GM06990 (cell line): ENCODE measurements around the gene CDS1.

Experiments
- DNase-seq: peaks from one replicate; pipeline ENCODE4 v3.0.0-alpha.2; 2011; ENCODE audit not compliant: insufficient read length; ENCODE audit errors: extremely low read depth
- H3K27me3 ChIP-seq: replicated peaks from 2 replicates; pipeline ENCODE4 v1.6.0; 2011; ENCODE audit warnings: low read length; ENCODE audit not compliant: control insufficient read depth, insufficient read depth
- H3K36me3 ChIP-seq: 2 replicates; pipeline ENCODE4 v1.5.1; 2011; ENCODE audit warnings: low read length; ENCODE audit not compliant: control insufficient read depth, insufficient read depth
- H3K4me3 ChIP-seq: replicated peaks from 2 replicates; pipeline ENCODE4 v1.5.1; 2011; ENCODE audit warnings: low read depth, mild to moderate bottlenecking, control low read depth, low read length
- TF ChIP-seq, protein P1 (sequence below): IDR thresholded peaks from 2 replicates; pipeline ENCODE4 v1.5.1; 2011; ENCODE audit warnings: low read length, control low read depth, mild to moderate bottlenecking, inconsistent platforms; ENCODE audit not compliant: insufficient read depth, poor library complexity, severe bottlenecking

The CDS1 gene

DNA sequence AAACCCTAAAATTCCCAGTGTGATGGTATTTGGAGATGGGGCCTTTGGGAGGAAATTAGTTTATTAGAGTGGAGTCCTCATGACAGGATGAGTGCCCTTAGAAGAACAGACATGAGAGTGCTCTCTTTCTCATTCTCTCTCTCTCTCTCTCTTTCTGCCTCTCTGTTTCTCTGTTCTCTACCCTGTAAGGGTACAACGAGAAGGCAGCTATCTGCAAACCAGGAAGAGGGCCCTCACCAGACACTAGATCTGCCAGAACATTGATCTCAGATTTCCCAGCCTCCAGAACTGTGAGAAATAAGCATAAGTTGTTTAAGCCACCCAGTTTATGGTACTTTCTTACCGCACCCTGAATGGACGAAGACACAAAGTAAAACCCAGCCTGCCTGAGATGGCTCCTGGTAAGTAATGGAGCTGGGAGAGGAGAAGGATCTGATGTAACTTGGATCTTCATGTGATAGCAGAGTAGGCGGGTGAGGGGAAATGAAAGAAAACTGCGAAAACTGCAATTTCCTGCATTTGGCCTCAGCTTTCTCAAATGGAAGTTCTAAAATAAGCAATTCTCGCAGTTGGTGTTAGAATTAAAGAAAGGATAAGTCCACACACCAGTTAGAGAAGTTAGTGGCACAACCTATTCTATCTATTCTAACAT, 8.7 kb upstream of the CDS1 start:
- TF ChIP-seq, protein P1, sequence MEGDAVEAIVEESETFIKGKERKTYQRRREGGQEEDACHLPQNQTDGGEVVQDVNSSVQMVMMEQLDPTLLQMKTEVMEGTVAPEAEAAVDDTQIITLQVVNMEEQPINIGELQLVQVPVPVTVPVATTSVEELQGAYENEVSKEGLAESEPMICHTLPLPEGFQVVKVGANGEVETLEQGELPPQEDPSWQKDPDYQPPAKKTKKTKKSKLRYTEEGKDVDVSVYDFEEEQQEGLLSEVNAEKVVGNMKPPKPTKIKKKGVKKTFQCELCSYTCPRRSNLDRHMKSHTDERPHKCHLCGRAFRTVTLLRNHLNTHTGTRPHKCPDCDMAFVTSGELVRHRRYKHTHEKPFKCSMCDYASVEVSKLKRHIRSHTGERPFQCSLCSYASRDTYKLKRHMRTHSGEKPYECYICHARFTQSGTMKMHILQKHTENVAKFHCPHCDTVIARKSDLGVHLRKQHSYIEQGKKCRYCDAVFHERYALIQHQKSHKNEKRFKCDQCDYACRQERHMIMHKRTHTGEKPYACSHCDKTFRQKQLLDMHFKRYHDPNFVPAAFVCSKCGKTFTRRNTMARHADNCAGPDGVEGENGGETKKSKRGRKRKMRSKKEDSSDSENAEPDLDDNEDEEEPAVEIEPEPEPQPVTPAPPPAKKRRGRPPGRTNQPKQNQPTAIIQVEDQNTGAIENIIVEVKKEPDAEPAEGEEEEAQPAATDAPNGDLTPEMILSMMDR: no peak
- no peak overlapping the region for H3K4me3 ChIP-seq
- H3K36me3 ChIP-seq: no peaks in the 10 kb centered on the region
- no peaks in the 10 kb centered on the region for H3K27me3 ChIP-seq
- DNase-seq: no peak

DNA sequence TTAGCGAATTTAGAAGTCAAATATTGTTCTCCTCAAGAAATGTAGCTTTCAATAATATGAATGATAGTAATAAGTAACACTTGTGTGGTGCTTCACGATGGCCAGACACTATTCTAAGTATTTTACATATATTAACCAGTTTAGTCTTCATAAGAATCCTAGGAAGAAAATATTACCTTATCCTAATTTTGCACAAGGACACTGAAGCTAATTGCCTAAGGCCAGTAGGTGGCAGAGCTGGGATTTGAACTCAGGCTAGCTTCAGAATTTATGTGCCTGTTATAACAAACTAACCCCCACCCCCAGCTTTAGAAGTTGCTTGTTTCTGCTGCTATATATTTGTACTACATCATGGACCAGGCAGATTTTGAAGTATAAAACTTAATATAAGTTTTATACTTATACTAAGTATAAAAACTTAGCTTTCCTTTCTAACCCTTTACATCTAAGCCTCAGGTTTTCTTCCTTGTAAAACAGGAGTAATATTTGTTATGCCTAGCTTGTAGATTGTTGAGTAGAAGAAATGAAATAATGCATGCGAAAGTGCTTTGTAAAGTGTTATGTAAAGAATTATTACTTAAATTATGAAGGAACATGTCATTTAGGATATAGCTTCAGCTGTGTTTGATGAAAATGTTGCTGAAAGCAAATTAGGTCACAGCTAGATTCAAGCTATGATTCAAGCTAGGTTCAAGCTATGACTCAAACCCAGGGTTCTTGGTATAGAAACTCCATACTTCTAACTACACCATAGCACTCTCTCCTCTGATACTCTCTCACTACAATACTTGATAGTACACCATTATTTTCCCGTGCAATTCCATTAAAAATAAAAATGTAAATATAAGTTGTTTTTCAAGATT, 4.2 kb upstream of the CDS1 start:
- H3K36me3 ChIP-seq: no peaks in the 10 kb centered on the region

DNA sequence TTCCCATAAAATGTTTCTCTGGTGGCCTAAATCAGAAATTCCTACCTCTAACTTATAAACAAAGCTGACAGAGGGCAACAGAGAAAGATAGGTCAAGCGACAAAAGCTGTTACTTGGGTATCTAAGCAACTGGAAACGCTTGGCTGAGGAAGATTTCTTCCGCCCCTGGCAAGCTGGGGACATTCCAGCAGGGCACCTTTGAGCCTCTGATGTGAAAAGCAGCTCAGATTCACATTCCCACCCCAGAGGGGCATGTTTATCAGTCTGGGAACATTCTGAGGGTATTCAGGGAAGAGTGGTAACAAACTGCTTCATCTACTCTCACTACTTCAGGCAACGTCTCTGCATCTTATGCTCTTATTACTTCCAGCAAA, 3.5 kb upstream of the CDS1 start:
- peaks cover 5% of the 10 kb centered on the region for H3K27me3 ChIP-seq
- no peaks in the 10 kb centered on the region for H3K36me3 ChIP-seq
- TF ChIP-seq, protein P1: no peak
- no peak for DNase-seq
- H3K4me3 ChIP-seq: no peak overlapping the region

More for the DNA sequence above, 4.2 kb upstream of the CDS1 start:
- Histone ChIP-seq H3K27me3 (peaks cover 5% of the 10 kb centered on the region), H3K4me3 (no peak overlapping the region)
- DNase-seq: no peak
- TF ChIP-seq, protein P1: peak; percentile 49

DNA sequence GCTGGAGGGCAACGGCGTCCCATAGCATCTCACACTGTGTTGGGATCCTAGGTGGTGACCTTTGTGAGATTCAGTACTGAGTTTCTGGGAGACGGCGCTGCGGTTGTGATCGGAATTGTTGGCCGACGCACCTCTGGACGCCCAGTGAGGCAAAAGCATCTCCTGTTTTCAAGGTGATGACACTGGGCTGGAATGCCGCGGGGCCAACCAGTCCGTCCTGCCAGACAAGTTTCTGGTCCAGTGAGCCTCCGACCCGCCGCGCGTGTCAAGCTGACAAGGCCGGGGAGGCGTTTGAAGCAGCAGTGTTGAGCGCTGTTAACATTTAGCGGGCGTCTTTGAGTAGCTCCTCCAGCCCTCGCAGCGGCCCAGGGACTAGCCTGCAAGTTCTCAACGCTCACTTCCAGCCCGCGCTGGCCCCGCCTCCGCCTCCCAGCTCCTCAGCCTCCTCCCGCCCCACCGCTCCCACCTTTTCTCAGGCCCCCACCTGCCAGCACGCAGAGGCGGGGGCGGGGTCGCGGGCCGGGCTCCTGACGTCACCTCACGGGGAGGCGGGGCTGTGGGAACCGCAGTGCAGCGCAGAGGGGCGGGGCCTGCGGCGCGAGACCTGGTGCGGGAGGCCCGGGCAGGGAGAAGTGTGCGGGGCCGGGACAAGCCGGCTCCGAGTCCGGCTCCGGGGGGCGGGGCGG, 482 bp upstream of the CDS1 start:
- peak; percentile 61 for DNase-seq
- Histone ChIP-seq H3K36me3 (no peaks in the 10 kb centered on the region), H3K27me3 (peaks cover 5% of the 10 kb centered on the region), H3K4me3 (peak overlapping the region; percentile 49)
- TF ChIP-seq, protein P1: no peak

GRCh38 chr4:84583876-84584380, 1.0 kb downstream of the CDS1 start:
- Histone ChIP-seq H3K27me3 (peaks cover 5% of the 10 kb centered on the region), H3K4me3 (no peak overlapping the region), H3K36me3 (no peaks in the 10 kb centered on the region)
- TF ChIP-seq, protein P1: no peak
- DNase-seq: no peak
